ENCODE data around the gene TMEM141.

The TMEM141 gene

GRCh38 chr9:136826703-136827582 lies 35.8 kb downstream of the TMEM141 start:
- no peak for TF ChIP-seq CTCF (conservative IDR thresholded peaks at IDR 0.05; ENCODE audit: low read depth)
- CTCF ChIA-PET = interaction anchor here (0.6 to 1.0 kb wide), 3 partner anchors 15 to 222 kb away, joined by 3 read pairs; no protein-coding TSS in a partner anchor
- POLR2A ChIA-PET (ENCODE audit: low non-redundant PET) = interaction anchor here (0.6 kb wide), 1 partner anchor 232 kb away, joined by 3 read pairs; no protein-coding TSS in a partner anchor

GRCh38 chr9:136827794-136828473 lies 36.8 kb downstream of the TMEM141 start:
- peak overlapping the region; percentile 8; the same call in 1 of the 2 replicates for H3K27ac ChIP-seq
- CTCF ChIA-PET = no interaction called here
- POLR2A ChIA-PET (ENCODE audit: low non-redundant PET) = no interaction called here
- no peak for DNase-seq (ENCODE audit: low spot score)
- no peak for TF ChIP-seq CTCF (conservative IDR thresholded peaks at IDR 0.05; ENCODE audit: low read depth)

More at GRCh38 chr9:136826703-136827582, 35.8 kb downstream of the TMEM141 start:
- DNase-seq (ENCODE audit: low spot score) = no peak
- peak overlapping the region; percentile 8; the same call in 1 of the 2 replicates for H3K27ac ChIP-seq

GRCh38 chr9:136828474-136829140 lies 37.5 kb downstream of the TMEM141 start:
- H3K27ac ChIP-seq = peak overlapping the region; percentile 8
- ChIA-PET CTCF (no interaction called here), POLR2A (ENCODE audit: low non-redundant PET) (no interaction called here)
- no peak for DNase-seq (ENCODE audit: low spot score)
- no peak for TF ChIP-seq CTCF (conservative IDR thresholded peaks at IDR 0.05; ENCODE audit: low read depth)

- no peak for TF ChIP-seq CTCF (conservative IDR thresholded peaks at IDR 0.05; ENCODE audit: low read depth)
- ChIA-PET POLR2A (ENCODE audit: low non-redundant PET) (no interaction called here), CTCF (interaction anchor here (1.0 kb wide), 1 partner anchor 115 kb away, joined by 3 read pairs; the partner anchor contains the start of gene FBXW5)
- no peak for DNase-seq (ENCODE audit: low spot score)
- peak overlapping the region; percentile 8; the same call in 1 of the 2 replicates for H3K27ac ChIP-seq
These were observed 38.3 kb downstream of the TMEM141 start for GRCh38 chr9:136829412-136829811.

- TF ChIP-seq CTCF (conservative IDR thresholded peaks at IDR 0.05; ENCODE audit: low read depth) = no peak
- POLR2A ChIA-PET (ENCODE audit: low non-redundant PET) = no interaction called here
- no peak for DNase-seq (ENCODE audit: low spot score)
- CTCF ChIA-PET = interaction anchor here (1.0 kb wide), 1 partner anchor 114 kb away, joined by 3 read pairs; the partner anchor contains the start of gene FBXW5
- peak overlapping the region; percentile 3; the same call in 1 of the 2 replicates for H3K27ac ChIP-seq
These were observed 39.1 kb downstream of the TMEM141 start for GRCh38 chr9:136829981-136830885.
